GM19328 (cell line): ENCODE results near the gene GLT1D1.
"Not testable (repeated sequence)": the region's sequence is repeated elsewhere in the genome, so short reads cannot be mapped to it uniquely, and the experiment has no call there.

Source experiments
- ATAC-seq: cut with Tn5 transposase; IDR thresholded peaks from one replicate; pipeline ENCODE4 v1.9.1; 2021; ENCODE audit warnings: mild to moderate bottlenecking, moderate library complexity; ENCODE audit not compliant: unreplicated experiment

The GLT1D1 gene

DNA sequence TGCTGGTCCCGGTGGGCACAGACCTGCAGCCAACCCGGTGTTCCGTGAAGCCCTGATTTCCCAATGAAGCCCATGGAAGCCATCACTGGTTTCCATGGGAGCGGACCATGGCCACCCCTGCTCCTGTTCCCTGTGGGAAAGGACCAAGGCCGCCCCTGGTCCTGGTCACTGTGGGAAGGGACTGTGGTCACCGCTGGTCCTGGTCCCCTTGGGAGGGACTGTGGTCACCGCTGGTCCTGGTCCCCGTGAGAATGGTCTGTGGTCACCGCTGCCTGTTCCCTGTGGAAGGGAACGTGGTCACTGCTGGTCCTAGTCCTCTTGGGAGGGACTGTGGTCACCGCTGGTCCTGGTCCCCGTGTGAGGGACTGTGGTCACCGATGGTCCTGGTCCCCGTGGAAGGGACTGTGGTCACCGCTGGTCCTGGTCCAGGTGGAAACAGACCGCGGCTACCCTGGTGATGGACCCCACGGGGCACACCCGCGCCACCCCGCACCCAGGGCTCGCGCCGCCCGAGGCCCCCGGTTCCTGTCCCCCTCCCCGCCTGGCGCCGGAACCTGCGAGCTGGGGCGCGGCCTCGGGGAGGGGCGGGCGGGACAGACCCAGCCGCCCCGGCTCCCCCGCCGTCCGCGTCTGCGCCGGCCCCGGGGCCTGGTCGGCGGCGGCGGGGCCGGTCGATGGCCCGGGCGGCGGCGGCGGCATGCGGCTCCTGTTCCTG is at the start of gene GLT1D1:
Gene GLT1D1 (plus strand): TSS at position 594 of the 715 bp plus-strand sequence. CDS start 104 bp downstream, at position 698.
- ATAC-seq: no peak

GRCh38 chr12:128803788-128804187 is 49.5 kb upstream of the GLT1D1 start:
- ATAC-seq: no peak

- no peak for ATAC-seq
Measured at GRCh38 chr12:128804762-128805161, 48.5 kb upstream of the GLT1D1 start.

DNA sequence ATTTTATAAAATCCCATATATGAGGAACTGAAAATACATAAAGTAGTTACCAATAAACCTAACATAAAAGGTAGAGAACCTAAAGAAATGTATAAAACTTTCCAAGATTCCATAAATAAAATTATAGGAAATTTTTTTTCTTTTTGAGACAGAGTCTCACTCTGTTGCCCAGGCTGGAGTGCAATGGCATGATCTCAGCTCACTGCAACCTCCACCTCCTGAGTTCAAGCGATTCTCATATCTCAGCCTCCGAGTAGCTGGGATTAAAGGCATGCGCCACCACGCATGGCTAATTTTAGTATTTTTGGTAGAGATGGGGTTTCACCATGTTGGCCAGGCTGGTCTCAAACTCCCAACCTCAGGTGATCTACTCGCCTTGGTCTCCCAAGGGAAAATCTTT is 47.9 kb upstream of the GLT1D1 start:
- not testable (repeated sequence) for ATAC-seq

- ATAC-seq: no peak
Measured at GRCh38 chr12:128806573-128806972, 46.7 kb upstream of the GLT1D1 start.

GRCh38 chr12:128807161-128807724 is 46.0 kb upstream of the GLT1D1 start:
- no peak for ATAC-seq

- ATAC-seq: no peak
Measured at GRCh38 chr12:128808651-128809050, 44.6 kb upstream of the GLT1D1 start.

- ATAC-seq: peak; percentile 84
Measured at GRCh38 chr12:128810182-128811127, 42.8 kb upstream of the GLT1D1 start.

DNA sequence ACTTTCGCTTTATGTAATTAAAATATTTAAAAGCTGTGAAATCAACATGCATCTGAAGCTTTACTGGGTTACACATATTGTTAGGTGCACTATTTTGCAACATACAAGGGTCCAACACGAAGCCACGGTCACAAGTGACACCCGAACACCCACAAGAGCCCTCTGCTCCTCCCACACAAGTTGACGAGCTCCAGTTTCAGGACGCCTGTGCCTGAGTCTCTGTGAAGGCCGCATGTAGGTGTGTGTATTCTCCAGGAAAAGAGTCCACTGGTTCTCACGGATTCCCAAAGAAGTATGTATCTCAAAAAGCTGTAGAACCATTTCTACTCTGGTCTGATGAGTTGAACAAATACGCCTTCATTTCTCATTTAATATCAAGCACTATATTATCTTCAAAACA is 41.5 kb upstream of the GLT1D1 start:
- ATAC-seq: no peak

DNA sequence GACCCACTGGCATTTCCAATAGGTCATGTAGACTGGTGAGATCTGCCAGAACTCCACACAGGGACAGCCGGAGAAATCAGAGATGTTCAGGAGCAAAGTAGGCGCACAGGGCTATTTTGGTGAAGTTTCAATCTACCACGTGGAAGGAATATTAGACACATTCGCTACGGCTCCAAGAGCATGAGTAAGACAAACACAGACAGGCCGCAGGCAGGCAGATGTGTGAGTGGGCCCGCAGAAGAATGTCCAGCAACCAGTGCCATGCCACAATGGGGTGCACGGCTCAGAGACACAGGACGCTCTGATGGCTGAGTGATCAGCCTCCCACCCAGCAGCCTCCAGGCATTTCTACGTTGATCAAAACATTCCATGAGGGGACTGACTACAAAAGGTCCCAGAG is 39.9 kb upstream of the GLT1D1 start:
- ATAC-seq: no peak

- no peak for ATAC-seq
Measured at GRCh38 chr12:128813883-128814282, 39.4 kb upstream of the GLT1D1 start.

DNA sequence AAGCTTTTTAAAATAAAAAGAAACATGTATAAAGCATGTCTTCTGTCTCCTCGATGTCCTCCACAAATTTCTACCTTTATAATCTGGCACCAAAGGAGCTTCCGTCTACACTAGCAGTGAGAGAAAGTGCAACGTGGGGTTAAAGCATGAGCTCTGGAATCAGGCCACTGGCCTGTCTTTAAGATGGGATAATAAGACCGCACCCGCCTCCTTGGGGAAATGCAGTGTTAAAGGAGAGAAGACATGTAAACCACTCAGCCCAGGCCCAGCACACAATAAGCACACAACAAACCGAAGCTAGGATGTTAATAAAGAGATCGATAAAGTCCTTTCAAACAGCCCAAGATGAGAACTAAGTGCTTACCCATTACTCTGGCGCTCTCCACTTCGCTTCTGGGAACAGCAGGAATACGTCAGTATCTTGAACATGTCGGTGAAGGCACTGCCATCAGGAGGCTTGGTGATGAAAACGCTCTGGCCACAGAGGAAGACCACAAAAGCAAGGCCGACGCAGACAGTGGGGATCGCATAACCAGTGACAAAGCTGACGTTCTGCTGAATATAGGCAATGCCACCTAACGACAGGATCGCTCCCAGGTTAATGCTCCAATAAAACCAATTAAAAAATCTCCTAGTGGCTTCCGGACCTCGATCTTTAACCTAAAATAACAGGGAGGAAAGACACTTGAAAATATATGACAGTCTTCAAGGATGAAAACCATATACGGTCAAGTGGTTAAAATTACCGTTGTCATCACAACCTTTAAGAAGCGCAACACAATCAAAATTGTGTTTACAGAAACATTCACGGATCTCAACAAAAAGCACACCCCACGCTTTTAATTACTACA is 38.6 kb upstream of the GLT1D1 start:
- no peak for ATAC-seq

DNA sequence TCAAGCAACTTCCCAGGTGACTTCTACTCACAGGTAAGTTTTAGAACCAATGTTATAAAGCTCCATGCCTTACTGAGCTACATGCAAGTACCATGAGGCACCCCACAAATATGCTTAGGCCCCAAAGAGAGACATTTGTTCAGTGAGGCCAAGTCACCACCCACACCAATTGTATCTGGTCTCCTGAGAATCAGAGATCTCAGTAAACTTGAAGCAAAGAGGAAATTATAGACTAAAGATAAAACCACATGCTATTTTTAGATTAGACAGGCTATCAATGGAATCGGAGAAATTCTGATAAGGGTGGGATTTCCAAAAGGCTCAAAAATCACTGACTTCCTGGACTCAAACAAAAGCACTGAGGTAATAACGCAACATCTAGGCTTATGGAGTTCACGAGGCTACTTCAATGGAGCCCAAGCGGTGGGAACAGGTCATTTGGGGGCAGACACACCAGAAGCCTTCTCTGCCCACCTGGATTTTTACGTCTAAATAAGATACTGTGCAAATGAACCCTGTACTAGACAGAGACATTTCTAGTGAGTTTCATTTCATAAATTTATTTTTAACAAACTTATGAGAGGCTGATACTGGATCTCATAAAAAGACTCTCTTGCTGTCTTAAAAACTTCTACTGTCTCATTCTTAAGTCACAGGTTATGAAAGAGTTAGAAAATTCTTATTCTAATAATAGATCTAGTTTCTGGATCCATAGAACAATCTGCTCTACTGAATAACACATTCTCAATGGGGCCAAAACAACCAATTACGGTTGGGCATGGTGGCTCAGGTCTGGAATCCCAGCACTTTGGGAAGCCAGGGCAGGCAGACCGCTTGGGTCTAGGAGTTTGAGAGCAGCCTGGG is 37.3 kb upstream of the GLT1D1 start:
- no peak for ATAC-seq

GRCh38 chr12:128816643-128816920 is 36.7 kb upstream of the GLT1D1 start:
- ATAC-seq: no peak

- ATAC-seq: peak; percentile 25
Measured at GRCh38 chr12:128817111-128818015, 35.9 kb upstream of the GLT1D1 start.

DNA sequence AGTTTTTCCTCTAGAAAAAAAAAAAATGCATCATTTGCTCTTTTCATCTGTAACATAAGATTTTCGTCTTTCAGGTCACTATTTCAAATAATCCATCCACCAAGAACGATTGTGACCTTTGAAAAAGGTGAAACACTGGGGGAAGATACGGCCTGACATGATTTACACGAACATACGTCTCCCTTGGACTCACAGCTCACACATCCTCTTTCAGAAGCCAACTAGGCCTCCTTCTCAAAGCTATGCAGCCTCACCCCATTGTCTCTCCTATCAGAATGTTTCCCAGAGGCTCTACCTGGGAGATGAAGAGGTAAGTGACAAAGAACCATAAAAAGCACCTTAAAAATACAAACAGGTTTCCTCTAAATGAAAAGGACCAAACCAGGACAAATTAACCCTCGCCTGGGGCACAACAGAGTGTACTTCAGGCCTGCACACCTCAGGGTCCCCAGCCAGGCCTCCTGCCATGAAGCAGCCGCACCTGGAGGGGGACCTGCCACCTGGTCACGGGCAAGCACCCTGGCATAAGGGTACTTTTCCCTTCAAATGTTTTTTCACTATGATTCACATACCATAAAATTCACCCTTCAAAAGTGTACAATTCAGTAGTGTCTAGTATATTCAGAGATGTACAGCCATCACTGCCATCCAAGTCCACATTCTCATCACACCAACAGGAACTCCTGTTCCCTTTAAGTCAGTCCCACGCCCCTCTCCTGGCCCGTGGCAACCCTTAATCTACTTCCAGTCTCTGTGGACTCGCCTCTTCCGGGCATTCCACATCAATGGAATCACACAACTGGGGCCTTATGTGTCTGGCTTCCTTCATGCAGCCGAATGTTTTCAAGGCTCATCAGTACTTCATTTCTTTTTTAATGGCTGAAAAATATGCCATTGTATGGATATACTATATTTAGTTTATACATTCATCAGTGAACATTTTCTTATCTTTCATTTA is 34.9 kb upstream of the GLT1D1 start:
- ATAC-seq: peak; percentile 32

- ATAC-seq: no peak
Measured at GRCh38 chr12:128819293-128820144, 33.8 kb upstream of the GLT1D1 start.
